ENCODE measurements around the gene STK35.

The STK35 gene

GRCh38 chr20:2108498-2108897 is 6.9 kb downstream of the STK35 start:
- no peak for DNase-seq

- no peak for DNase-seq
These were observed 7.4 kb downstream of the STK35 start for GRCh38 chr20:2108987-2109386.

- DNase-seq: no peak
These were observed 8.0 kb downstream of the STK35 start for GRCh38 chr20:2109425-2110210.

- no peak for DNase-seq
These were observed 11.3 kb downstream of the STK35 start for GRCh38 chr20:2112910-2113309.

GRCh38 chr20:2114127-2114959 is 12.7 kb downstream of the STK35 start:
- no peak for DNase-seq

GRCh38 chr20:2114990-2115681 is 13.5 kb downstream of the STK35 start:
- DNase-seq: no peak

GRCh38 chr20:2116170-2116940 is 14.7 kb downstream of the STK35 start:
- no peak for DNase-seq

- DNase-seq: no peak
These were observed 17.2 kb downstream of the STK35 start for GRCh38 chr20:2118783-2119182.

- no peak for DNase-seq
These were observed 21.3 kb downstream of the STK35 start for GRCh38 chr20:2122936-2123335.

- no peak for DNase-seq
These were observed 22.1 kb downstream of the STK35 start for GRCh38 chr20:2123720-2124119.

- no peak for DNase-seq
These were observed 23.1 kb downstream of the STK35 start for GRCh38 chr20:2124564-2125213.

GRCh38 chr20:2125474-2126112 is 24.0 kb downstream of the STK35 start:
- DNase-seq: no peak

GRCh38 chr20:2127238-2127637 is 25.6 kb downstream of the STK35 start:
- DNase-seq: no peak

- no peak for DNase-seq
These were observed 26.9 kb downstream of the STK35 start for GRCh38 chr20:2128542-2128941.

- DNase-seq: no peak
These were observed 28.5 kb downstream of the STK35 start for GRCh38 chr20:2130062-2130591.

- no peak for DNase-seq
These were observed 29.1 kb downstream of the STK35 start for GRCh38 chr20:2130683-2131082.

- DNase-seq: no peak
These were observed 29.7 kb downstream of the STK35 start for GRCh38 chr20:2131366-2131765.

- DNase-seq: no peak
These were observed 30.9 kb downstream of the STK35 start for GRCh38 chr20:2132461-2132901.

GRCh38 chr20:2133318-2134183 is 31.9 kb downstream of the STK35 start:
- no peak for DNase-seq

- DNase-seq: no peak
These were observed 33.4 kb downstream of the STK35 start for GRCh38 chr20:2135013-2135412.

Data from CD4-positive, alpha-beta T cell treated with Interleukin-6 for 4 hours (primary cell).